Fibroblast of skin of right biceps (primary cell): ENCODE measurements around the gene DENND1A.

Source experiments
- DNase-seq: peaks from one replicate; pipeline ENCODE4 v3.0.0-alpha.2; 2013

DENND1A gene

GRCh38 chr9:123376218-123377071 is 553.5 kb downstream of the DENND1A start:
- no peak for DNase-seq

GRCh38 chr9:123375469-123376132 is 554.3 kb downstream of the DENND1A start:
- peak; percentile 35 for DNase-seq

DNA sequence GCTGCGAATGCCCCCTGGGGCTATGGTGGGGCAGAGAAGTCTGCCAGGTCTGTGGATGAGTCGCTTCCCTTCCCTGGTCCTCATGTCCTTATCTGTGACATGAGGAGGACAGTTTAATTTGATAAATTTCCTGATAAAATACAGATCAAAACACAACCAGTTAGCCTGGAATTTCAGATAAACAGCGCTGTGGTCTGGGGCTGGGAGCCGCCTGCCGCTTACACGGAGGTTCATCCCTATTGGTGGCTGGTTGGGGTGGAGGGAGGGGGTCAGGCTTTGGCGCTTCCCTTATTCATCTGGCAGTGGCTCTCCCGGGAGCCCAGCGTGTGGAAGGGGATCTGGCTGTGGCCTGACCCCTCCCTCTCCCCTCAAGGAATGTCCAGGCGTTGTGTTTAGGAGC is 556.0 kb downstream of the DENND1A start:
- no peak for DNase-seq

- no peak for DNase-seq
Observed at GRCh38 chr9:123373447-123373923, 556.4 kb downstream of the DENND1A start.

- DNase-seq, result no peak
Observed at GRCh38 chr9:123372766-123373446, 557.0 kb downstream of the DENND1A start.

DNA sequence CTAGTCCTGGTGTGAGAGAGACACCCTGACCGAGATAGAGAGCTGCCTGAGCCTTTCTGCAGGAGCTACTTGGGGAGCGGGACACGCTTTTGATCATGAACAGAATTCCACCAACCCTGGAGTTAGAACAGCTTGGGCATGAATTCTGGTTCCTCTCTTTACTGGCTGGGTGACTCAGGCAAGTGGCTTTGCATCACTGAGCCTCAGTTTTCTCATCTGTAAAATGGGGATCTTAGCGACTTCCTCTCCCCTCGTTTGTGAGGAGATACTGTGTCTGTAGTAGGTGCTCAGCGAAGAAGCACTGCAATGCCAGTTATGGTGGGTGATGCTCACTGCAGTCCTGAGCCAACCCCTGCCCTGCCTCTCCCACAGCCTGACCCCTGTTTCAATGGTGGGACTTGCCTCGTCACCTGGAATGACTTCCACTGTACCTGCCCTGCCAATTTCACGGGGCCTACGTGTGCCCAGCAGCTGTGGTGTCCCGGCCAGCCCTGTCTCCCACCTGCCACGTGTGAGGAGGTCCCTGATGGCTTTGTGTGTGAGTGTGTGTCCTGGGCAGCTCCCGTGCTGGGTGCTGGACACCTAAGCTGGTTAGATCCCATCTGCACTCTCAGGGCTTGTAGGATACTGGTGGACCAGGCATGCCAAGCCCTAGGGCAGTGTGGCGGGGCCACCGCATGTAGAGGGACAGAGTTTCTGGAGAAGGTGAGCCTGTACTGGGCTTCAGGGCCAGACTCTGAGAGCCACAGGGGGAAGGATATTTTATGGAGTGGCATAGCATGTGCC is 557.9 kb downstream of the DENND1A start:
- no peak for DNase-seq

- DNase-seq, result no peak
Observed at GRCh38 chr9:123371228-123371584, 558.7 kb downstream of the DENND1A start.

- no peak for DNase-seq
Observed at GRCh38 chr9:123370526-123371227, 559.2 kb downstream of the DENND1A start.

- no peak for DNase-seq
Observed at GRCh38 chr9:123370108-123370507, 559.8 kb downstream of the DENND1A start.

GRCh38 chr9:123369296-123369695 is 560.6 kb downstream of the DENND1A start:
- DNase-seq, result no peak

GRCh38 chr9:123368536-123369153 is 561.3 kb downstream of the DENND1A start:
- no peak for DNase-seq

DNA sequence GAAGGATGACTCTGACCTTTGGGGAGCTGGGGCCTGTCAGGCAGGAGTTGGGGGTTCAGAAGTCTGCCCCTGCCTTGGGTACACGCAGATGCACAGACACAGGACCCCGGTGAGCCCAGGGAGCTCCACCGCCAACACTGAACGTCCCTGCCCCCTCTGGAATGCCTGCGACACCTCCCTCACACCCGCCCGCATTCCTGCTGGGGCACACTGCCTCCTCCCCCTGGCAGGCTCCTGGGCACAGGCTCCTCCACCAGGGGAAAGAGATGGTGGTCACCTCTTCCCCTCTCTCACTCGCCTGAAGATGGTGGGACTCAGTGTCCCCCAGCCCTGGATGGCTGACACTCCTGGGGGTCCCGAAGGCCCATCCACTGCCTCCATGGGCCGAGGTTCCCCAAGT is 561.9 kb downstream of the DENND1A start:
- DNase-seq, result no peak

GRCh38 chr9:123365881-123366528 is 563.9 kb downstream of the DENND1A start:
- DNase-seq, result no peak

GRCh38 chr9:123365287-123365880 is 564.5 kb downstream of the DENND1A start:
- DNase-seq, result no peak

DNA sequence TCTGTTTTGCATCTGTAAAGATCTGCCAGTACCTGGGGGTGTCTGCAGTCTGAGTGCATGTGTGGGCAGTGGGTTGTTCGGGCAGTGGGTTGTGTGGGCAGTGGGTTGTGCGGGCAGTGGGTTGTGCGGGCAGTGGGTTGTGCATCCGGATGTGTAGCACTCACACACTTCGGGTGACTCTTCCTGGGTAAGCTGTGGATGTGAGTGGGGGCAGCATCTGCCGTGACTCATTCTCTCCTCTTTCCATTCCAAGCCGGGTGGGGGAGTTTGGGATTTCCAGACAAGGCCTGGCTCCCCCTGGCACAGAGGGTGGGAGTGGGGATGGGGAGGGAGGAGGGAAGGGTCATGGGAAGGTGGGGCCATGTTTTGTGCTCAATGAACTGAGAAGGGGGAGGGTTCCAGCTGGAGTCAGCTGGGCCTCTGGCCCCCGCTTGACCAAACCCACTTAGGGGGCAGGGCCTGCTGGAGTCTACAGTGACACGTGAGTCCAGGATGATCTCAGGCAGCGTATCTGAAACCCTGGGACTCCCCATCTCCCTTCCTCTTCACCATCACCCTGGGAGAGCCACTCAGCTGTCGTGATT is 565.6 kb downstream of the DENND1A start:
- DNase-seq, result peak; percentile 68

DNA sequence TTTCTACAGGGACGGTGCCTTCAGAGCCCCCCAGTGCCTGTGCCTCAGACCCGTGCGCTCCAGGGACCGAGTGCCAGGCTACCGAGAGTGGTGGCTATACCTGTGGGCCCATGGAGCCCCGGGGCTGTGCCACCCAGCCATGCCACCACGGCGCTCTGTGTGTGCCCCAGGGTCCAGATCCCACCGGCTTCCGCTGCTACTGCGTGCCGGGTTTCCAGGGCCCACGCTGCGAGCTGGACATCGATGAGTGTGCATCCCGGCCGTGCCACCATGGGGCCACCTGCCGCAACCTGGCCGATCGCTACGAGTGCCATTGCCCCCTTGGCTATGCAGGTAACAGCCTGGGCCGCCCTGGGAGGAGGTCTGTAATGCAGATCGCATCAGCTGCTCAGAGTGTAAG is 567.1 kb downstream of the DENND1A start:
- DNase-seq, result no peak

- no peak for DNase-seq
Observed at GRCh38 chr9:123361731-123362510, 568.0 kb downstream of the DENND1A start.

- DNase-seq, result no peak
Observed at GRCh38 chr9:123361086-123361730, 568.7 kb downstream of the DENND1A start.
